ENCODE measurements around the gene CHRFAM7A.
"Not testable (repeated sequence)": the region's sequence is repeated elsewhere in the genome, so short reads cannot be mapped to it uniquely, and the experiment has no call there.

DNA sequence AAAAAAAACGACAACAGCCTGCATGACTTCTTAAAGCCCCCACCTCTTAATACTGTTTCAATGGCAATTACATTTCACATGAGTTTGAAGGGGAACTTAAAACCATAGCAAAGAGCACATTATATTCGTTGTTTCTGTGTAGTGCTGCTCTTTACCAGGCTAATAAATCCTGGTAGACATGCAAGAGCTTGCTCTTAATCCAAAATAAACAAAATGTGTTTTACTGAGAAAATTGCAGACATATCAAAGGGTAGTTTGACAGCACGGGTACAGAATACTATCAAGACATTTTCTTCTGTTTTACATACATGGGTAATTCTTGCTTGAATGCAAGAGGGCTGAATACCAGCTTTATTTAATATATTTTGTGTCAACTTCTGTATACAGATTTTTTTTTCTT, 45.0 kb upstream of the CHRFAM7A start:
- TF ChIP-seq, protein P1, sequence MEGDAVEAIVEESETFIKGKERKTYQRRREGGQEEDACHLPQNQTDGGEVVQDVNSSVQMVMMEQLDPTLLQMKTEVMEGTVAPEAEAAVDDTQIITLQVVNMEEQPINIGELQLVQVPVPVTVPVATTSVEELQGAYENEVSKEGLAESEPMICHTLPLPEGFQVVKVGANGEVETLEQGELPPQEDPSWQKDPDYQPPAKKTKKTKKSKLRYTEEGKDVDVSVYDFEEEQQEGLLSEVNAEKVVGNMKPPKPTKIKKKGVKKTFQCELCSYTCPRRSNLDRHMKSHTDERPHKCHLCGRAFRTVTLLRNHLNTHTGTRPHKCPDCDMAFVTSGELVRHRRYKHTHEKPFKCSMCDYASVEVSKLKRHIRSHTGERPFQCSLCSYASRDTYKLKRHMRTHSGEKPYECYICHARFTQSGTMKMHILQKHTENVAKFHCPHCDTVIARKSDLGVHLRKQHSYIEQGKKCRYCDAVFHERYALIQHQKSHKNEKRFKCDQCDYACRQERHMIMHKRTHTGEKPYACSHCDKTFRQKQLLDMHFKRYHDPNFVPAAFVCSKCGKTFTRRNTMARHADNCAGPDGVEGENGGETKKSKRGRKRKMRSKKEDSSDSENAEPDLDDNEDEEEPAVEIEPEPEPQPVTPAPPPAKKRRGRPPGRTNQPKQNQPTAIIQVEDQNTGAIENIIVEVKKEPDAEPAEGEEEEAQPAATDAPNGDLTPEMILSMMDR (IDR thresholded peaks at IDR 0.05 in 4 of 5, conservative IDR thresholded peaks at IDR 0.05 in 1 of 5): not testable (repeated sequence)
- TF ChIP-seq POLR2A (IDR thresholded peaks at IDR 0.05): not testable (repeated sequence)

Measured in gastrocnemius medialis (tissue), 4 donors.